ENCODE results near the gene ABHD14A.

The ABHD14A gene

GRCh38 chr3:51997935-51998596 lies 23.2 kb downstream of the ABHD14A start:
- TF ChIP-seq SPI1 (IDR thresholded peaks at IDR 0.05; ENCODE audit: borderline replicate concordance, low read depth) (no peak), GABPA (IDR thresholded peaks at IDR 0.05; ENCODE audit: low read depth) (no peak), POLR2AphosphoS5 (IDR thresholded peaks at IDR 0.05; ENCODE audit: low read depth) (no peak), CTCF (IDR thresholded peaks at IDR 0.05; ENCODE audit: insufficient read depth, low read length) (no peak)
- TF ChIP-seq, protein P1, sequence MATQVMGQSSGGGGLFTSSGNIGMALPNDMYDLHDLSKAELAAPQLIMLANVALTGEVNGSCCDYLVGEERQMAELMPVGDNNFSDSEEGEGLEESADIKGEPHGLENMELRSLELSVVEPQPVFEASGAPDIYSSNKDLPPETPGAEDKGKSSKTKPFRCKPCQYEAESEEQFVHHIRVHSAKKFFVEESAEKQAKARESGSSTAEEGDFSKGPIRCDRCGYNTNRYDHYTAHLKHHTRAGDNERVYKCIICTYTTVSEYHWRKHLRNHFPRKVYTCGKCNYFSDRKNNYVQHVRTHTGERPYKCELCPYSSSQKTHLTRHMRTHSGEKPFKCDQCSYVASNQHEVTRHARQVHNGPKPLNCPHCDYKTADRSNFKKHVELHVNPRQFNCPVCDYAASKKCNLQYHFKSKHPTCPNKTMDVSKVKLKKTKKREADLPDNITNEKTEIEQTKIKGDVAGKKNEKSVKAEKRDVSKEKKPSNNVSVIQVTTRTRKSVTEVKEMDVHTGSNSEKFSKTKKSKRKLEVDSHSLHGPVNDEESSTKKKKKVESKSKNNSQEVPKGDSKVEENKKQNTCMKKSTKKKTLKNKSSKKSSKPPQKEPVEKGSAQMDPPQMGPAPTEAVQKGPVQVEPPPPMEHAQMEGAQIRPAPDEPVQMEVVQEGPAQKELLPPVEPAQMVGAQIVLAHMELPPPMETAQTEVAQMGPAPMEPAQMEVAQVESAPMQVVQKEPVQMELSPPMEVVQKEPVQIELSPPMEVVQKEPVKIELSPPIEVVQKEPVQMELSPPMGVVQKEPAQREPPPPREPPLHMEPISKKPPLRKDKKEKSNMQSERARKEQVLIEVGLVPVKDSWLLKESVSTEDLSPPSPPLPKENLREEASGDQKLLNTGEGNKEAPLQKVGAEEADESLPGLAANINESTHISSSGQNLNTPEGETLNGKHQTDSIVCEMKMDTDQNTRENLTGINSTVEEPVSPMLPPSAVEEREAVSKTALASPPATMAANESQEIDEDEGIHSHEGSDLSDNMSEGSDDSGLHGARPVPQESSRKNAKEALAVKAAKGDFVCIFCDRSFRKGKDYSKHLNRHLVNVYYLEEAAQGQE (IDR thresholded peaks at IDR 0.05; ENCODE audit: insufficient replicate concordance, low read depth): no peak
- Histone ChIP-seq H3K27ac (replicated peaks) (no peak overlapping the region), H3K27me3 (ENCODE audit: insufficient read depth, poor library complexity, severe bottlenecking) (no peaks in the 10 kb centered on the region), H3K4me3 (replicated peaks; ENCODE audit: insufficient read depth, low read length) (no peak overlapping the region)
- no peak for DNase-seq (ENCODE audit: low read depth in 1 of 2, low spot score in 1 of 2)

DNA sequence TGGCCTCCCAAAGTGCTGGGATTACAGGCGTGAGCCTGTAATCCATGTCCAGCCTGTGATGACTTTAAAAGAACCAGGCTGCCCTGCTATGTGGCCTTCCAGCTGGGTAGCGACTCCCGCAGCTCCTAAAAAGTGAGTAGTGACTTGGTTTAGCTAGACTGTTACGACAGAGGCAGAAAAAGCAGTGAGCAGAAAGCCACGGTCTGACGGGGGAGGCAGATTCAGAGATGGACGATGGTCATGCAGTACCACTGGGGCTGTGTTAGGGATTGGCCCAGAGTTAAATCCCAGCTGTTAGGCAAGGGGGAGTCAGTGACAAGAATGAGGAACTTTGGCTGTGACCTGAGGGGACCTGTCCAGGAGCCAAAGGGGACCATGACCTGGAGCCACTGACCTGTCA lies 23.9 kb downstream of the ABHD14A start:
- no peak overlapping the region for H3K27ac ChIP-seq (replicated peaks)
- no peak for TF ChIP-seq POLR2AphosphoS5 (IDR thresholded peaks at IDR 0.05; ENCODE audit: low read depth)
- no peaks in the 10 kb centered on the region for H3K27me3 ChIP-seq (ENCODE audit: insufficient read depth, poor library complexity, severe bottlenecking)
- peak in 1 of 2 experiments; percentile 17 for DNase-seq (ENCODE audit: low read depth in 1 of 2, low spot score in 1 of 2)
- H3K4me3 ChIP-seq (replicated peaks; ENCODE audit: insufficient read depth, low read length): no peak overlapping the region

DNA sequence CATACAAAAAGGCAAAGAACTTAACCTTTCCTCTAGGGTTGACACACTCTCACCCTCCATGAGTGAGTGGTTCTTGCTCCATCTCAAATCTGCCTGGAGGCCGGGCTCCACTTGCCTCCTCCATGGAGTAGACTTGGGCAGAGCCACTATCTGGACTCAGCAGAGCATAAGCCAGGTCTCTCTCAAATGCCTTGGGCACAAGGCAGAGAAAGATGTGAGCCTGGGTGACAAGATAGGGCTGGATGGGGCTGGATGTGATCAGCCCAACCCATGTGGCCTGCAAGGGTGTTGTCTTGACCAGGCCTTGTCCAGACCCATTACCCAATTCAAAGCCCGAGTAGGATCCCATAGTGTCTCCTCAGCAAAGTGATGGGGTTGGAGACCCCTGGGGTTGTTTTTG lies 25.0 kb downstream of the ABHD14A start:
- TF ChIP-seq GABPA (IDR thresholded peaks at IDR 0.05; ENCODE audit: low read depth) (no peak), POLR2AphosphoS5 (IDR thresholded peaks at IDR 0.05; ENCODE audit: low read depth) (no peak), SPI1 (IDR thresholded peaks at IDR 0.05; ENCODE audit: borderline replicate concordance, low read depth) (no peak), CTCF (IDR thresholded peaks at IDR 0.05; ENCODE audit: insufficient read depth, low read length) (no peak)
- TF ChIP-seq, protein P1 (IDR thresholded peaks at IDR 0.05; ENCODE audit: insufficient replicate concordance, low read depth): no peak
- no peak overlapping the region for H3K27ac ChIP-seq (replicated peaks)

DNA sequence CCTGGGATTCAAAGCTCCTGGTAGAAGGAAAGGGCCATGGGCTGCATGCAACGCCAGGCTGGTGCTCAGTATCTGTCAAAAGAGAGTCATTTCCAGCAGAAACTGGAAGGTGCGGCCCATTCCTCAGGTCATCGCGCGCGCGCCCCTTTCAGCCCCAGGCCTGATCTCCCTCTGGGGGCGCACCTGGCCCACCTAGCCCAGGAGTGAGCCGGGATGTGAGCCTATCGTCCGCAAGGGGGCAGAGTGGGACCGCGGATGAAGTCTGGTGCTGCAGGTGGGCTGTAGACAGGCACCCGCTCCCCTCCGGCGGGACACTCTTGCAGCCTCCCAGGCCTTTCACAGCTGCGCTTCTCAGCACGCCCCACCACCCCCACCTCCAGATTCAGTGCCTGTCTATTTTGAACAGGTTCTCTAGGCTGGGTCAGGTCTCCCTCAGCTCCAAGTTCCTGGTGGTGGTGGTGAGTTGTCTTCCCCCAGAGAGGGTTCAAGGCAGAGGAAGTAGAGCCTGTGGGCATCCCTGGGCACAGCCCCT lies 26.6 kb downstream of the ABHD14A start:
- TF ChIP-seq CTCF (IDR thresholded peaks at IDR 0.05; ENCODE audit: insufficient read depth, low read length) (peak; percentile 64), POLR2AphosphoS5 (IDR thresholded peaks at IDR 0.05; ENCODE audit: low read depth) (no peak), GABPA (IDR thresholded peaks at IDR 0.05; ENCODE audit: low read depth) (no peak)
- no peaks in the 10 kb centered on the region for H3K27me3 ChIP-seq (ENCODE audit: insufficient read depth, poor library complexity, severe bottlenecking)
- H3K27ac ChIP-seq (replicated peaks): no peak overlapping the region
- no peak overlapping the region for H3K4me3 ChIP-seq (replicated peaks; ENCODE audit: insufficient read depth, low read length)
- DNase-seq (ENCODE audit: low read depth in 1 of 2, low spot score in 1 of 2): peak; percentile 61 to 71

More for the DNA sequence above, 25.0 kb downstream of the ABHD14A start:
- no peak for DNase-seq (ENCODE audit: low read depth in 1 of 2, low spot score in 1 of 2)
- Histone ChIP-seq H3K27me3 (ENCODE audit: insufficient read depth, poor library complexity, severe bottlenecking) (no peaks in the 10 kb centered on the region), H3K4me3 (replicated peaks; ENCODE audit: insufficient read depth, low read length) (no peak overlapping the region)

Measured in HL-60 (cell line).